Renal cortical epithelial cell (primary cell): ENCODE results near the gene MROH8. TPM values are rescaled to one million over a fixed set of nuclear protein-coding genes. Genes with fewer than 3 reads are reported as not detected.

ENCODE experiments used
- DNase-seq: peaks from one replicate; pipeline ENCODE4 v3.0.0-alpha.2; 2011; ENCODE audit warnings: low read depth
- total RNA-seq: library from RNA; depleted of rRNA; stranded (reverse); fragments of >200 nt; gene quantifications from 2 replicates; pipeline ENCODE4 v1.2.3, GENCODE V29; 2014

Gene MROH8
- total RNA-seq, 1 donor from 2014 or later, result 1.1 TPM

GRCh38 chr20:37198932-37199660 is 19.7 kb upstream of the MROH8 start:
- no peak for DNase-seq

- DNase-seq, result no peak
Measured at GRCh38 chr20:37194621-37195417, 15.5 kb upstream of the MROH8 start.

- DNase-seq, result no peak
Measured at GRCh38 chr20:37193821-37194220, 14.5 kb upstream of the MROH8 start.

GRCh38 chr20:37193226-37193625 is 13.9 kb upstream of the MROH8 start:
- no peak for DNase-seq

- DNase-seq, result peak; percentile 75
Measured at GRCh38 chr20:37192137-37192854, 12.9 kb upstream of the MROH8 start.

GRCh38 chr20:37190354-37191112 is 11.2 kb upstream of the MROH8 start:
- DNase-seq, result no peak

- DNase-seq, result peak; percentile 32
Measured at GRCh38 chr20:37189416-37190016, 10.2 kb upstream of the MROH8 start.

- no peak for DNase-seq
Measured at GRCh38 chr20:37188787-37189186, 9.4 kb upstream of the MROH8 start.

- no peak for DNase-seq
Measured at GRCh38 chr20:37185686-37186085, 6.3 kb upstream of the MROH8 start.

- peak; percentile 73 for DNase-seq
Measured at GRCh38 chr20:37179683-37180524, 556 bp upstream of the MROH8 start.

GRCh38 chr20:37172836-37173235 is 6.5 kb downstream of the MROH8 start:
- DNase-seq, result no peak

GRCh38 chr20:37166867-37167266 is 12.5 kb downstream of the MROH8 start:
- DNase-seq, result no peak

GRCh38 chr20:37165031-37165430 is 14.3 kb downstream of the MROH8 start:
- no peak for DNase-seq

- DNase-seq, result no peak
Measured at GRCh38 chr20:37163832-37164554, 15.4 kb downstream of the MROH8 start.

GRCh38 chr20:37162646-37163045 is 16.7 kb downstream of the MROH8 start:
- no peak for DNase-seq

- no peak for DNase-seq
Measured at GRCh38 chr20:37161830-37162549, 17.4 kb downstream of the MROH8 start.

- DNase-seq, result no peak
Measured at GRCh38 chr20:37160683-37161082, 18.7 kb downstream of the MROH8 start.

- DNase-seq, result no peak
Measured at GRCh38 chr20:37158248-37158647, 21.1 kb downstream of the MROH8 start.

- no peak for DNase-seq
Measured at GRCh38 chr20:37155987-37156386, 23.4 kb downstream of the MROH8 start.
